ENCODE data around the gene GNAO1.

The GNAO1 gene

DNA sequence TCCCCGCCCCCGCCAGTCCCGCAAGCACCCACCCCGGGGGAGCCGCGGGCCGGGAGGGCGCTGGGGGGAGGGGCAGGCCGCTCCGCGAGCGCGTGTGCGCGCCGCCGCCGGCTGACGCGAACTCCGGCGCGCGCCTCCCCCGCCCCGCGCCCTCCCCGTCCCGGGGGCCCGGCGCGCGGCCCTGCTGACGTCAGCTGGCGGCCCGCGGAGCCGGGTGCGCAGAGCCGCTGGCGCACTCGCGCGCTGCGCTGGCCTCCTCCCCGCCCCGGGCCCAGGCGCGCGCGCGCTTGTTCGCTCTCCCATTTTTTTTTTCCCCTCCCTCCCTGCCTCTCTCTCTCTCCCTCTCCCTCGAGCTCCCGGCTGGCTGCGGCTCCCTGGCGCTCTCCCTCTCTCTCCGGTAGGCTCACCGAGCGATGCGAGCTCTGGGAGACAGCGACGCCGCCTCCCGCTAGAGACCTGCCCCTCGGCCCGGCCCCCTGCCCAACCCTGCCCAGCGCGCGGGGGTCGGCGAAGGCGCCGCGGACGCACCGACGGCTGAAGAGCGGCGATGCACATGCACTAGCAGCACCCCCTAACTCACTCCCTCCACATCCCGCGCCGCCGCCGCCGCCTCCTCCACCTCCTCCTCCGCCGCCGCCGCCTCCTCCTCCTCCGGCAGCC lies at the start of gene GNAO1:
TSS of gene GNAO1 (plus strand) at position 334 of the 660 bp plus-strand sequence. CDS start 747 bp downstream, outside the sequence.
- Mint-ChIP-seq H3K9me3 (no peaks in the 10 kb centered on the region), H3K27me3 (peaks cover 83% of the 10 kb centered on the region), H3K27ac (no peak within 1 kb of the TSS), H3K4me1 (ENCODE audit: low read depth) (peaks cover 30% of the 10 kb centered on the region), H3K4me3 (peak within 1 kb of the TSS; percentile 76), H3K36me3 (ENCODE audit: low read depth) (no peaks in the 10 kb centered on the region)
- intact Hi-C loops (cut with micrococcal nuclease): loop anchor here (5.0 kb wide), 1 partner anchor 144 kb away; no protein-coding TSS in a partner anchor

DNA sequence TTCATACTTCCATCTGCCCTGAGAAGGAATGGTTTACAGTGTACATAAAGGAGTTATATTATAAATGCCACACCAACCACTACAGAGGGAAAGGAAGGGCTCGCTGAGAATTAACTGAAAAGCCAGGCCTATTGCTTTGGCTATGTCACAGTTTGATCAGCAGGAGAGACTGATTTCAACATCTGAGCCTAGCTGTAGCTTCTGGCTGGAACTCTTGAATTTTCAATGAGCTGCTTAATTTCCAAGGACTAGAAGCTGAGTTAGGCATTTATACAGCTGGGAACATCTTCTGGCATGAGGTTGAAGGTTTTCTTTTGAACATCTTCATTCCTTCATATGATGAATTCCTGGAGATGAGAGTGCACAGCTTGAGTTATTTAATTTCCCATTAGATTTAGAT lies 47.6 kb upstream of the GNAO1 start:
- Mint-ChIP-seq H3K4me1 (ENCODE audit: low read depth) (no peaks in the 10 kb centered on the region), H3K9me3 (no peaks in the 10 kb centered on the region), H3K36me3 (ENCODE audit: low read depth) (no peaks in the 10 kb centered on the region), H3K27ac (no peak overlapping the region), H3K4me3 (no peak overlapping the region), H3K27me3 (peaks cover 10% of the 10 kb centered on the region)
- intact Hi-C loops (cut with micrococcal nuclease): no loop called here

DNA sequence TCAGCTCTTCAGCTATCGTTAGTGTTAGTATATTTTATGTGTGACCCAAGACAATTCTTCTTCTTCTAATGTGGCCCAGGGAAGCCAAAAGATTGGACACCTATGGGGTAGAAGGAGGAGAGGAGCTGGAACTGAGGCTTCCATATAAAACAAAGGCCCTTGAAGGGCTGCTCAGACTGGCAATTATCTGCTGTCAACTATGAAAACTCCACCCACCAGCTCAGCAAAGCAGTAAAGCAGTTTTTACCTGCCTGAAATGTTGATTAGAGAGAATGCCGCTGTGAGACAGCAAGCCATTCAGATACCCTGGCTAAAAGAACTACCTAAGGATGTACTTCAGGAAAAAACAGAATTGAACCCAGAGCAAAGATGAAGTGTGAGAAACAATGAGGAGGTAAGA lies 45.9 kb upstream of the GNAO1 start:
- no peaks in the 10 kb centered on the region for H3K4me1 Mint-ChIP-seq (ENCODE audit: low read depth)
- H3K9me3 Mint-ChIP-seq: no peaks in the 10 kb centered on the region
- H3K27ac Mint-ChIP-seq: no peak overlapping the region
- peaks cover 14% of the 10 kb centered on the region for H3K27me3 Mint-ChIP-seq
- intact Hi-C loops (cut with micrococcal nuclease): no loop called here
- no peak overlapping the region for H3K4me3 Mint-ChIP-seq
- H3K36me3 Mint-ChIP-seq (ENCODE audit: low read depth): no peaks in the 10 kb centered on the region

DNA sequence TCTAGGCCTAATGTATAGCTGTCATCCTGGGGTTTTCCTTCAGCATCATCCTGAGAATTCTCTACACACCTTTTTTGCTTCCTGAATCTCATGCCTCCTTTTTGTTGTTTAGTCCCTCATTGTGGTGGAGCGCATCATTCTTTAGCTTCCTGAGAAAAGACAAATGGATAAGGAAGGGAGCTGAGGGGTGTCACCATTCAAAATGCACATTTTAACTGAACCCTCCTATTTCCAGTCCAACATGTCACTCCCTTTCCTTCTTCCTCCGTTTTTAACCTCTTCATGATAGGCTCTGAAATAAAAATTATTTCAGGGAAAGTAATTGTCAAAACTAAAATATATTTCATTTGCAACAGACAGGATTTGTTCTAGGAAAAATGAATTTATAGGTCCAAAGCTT lies 39.7 kb upstream of the GNAO1 start:
- H3K27ac Mint-ChIP-seq: no peak overlapping the region
- intact Hi-C loops (cut with micrococcal nuclease): no loop called here
- H3K27me3 Mint-ChIP-seq: peaks cover 20% of the 10 kb centered on the region
- H3K4me3 Mint-ChIP-seq: no peak overlapping the region
- no peaks in the 10 kb centered on the region for H3K4me1 Mint-ChIP-seq (ENCODE audit: low read depth)
- no peaks in the 10 kb centered on the region for H3K9me3 Mint-ChIP-seq
- no peaks in the 10 kb centered on the region for H3K36me3 Mint-ChIP-seq (ENCODE audit: low read depth)

DNA sequence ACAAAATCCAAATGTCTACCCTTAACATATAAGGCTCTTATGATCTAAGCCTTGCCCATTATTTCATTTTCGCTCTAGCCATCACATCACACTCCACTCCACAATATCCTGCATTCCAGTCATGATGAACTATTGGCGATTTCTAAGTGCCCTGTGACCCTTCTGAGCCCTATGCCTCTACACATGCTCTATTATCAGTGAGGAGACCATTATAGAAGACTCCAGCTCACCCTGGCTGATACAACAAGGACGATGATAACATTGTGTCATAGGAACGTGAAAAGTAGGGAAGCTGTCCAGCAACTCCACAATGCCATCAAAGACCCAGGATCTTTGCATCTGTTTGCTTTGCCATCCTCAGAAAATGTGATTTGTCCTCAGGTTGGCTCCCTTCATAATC lies 29.6 kb upstream of the GNAO1 start:
- H3K4me1 Mint-ChIP-seq (ENCODE audit: low read depth): no peaks in the 10 kb centered on the region
- no peak overlapping the region for H3K4me3 Mint-ChIP-seq
- peaks cover 2% of the 10 kb centered on the region for H3K27me3 Mint-ChIP-seq
- intact Hi-C loops (cut with micrococcal nuclease): no loop called here
- no peaks in the 10 kb centered on the region for H3K36me3 Mint-ChIP-seq (ENCODE audit: low read depth)
- H3K9me3 Mint-ChIP-seq: no peaks in the 10 kb centered on the region
- no peak overlapping the region for H3K27ac Mint-ChIP-seq

DNA sequence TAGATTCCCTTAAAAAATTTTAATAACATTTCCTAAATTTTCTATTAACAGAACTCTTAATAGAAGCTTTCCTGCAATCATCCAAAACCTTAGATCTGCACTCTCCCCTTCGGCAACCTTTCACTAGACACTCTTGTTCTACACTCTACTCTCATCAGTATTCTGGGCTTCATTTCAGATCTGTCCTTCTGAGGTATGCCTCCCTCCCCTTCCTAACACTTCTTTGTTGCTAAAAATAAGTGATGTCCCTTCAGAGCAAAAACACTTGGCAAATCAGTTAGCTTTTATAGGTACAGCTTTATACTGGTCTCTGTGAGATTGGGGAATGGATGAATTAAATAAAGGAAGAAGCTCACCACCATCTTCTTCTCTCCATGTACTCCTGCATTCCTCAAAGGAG lies 28.2 kb upstream of the GNAO1 start:
- Mint-ChIP-seq H3K36me3 (ENCODE audit: low read depth) (no peaks in the 10 kb centered on the region), H3K4me3 (no peak overlapping the region), H3K27me3 (peaks cover 10% of the 10 kb centered on the region), H3K4me1 (ENCODE audit: low read depth) (no peaks in the 10 kb centered on the region), H3K9me3 (no peaks in the 10 kb centered on the region), H3K27ac (no peak overlapping the region)
- intact Hi-C loops (cut with micrococcal nuclease): no loop called here

DNA sequence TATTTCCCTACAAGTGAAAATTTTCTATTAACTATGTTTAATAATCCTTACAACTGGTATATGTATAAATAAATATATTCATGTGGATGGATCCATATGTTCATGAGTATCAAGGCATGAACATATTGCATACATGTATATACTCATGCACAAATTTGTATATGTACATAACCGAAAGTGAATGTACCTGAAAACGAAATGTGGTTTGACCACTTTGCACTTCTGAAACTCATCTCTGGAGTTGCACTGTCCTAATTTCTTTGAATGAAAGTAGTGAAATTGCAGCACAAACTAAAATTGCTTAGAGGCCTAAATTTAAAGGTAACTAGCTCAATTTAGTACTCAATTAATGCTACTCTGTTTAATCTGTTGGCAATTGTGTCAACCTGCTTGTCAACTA lies 27.4 kb upstream of the GNAO1 start:
- no peaks in the 10 kb centered on the region for H3K4me1 Mint-ChIP-seq (ENCODE audit: low read depth)
- no peak overlapping the region for H3K27ac Mint-ChIP-seq
- peaks cover 10% of the 10 kb centered on the region for H3K27me3 Mint-ChIP-seq
- no peaks in the 10 kb centered on the region for H3K9me3 Mint-ChIP-seq
- intact Hi-C loops (cut with micrococcal nuclease): no loop called here
- H3K4me3 Mint-ChIP-seq: no peak overlapping the region
- H3K36me3 Mint-ChIP-seq (ENCODE audit: low read depth): no peaks in the 10 kb centered on the region

DNA sequence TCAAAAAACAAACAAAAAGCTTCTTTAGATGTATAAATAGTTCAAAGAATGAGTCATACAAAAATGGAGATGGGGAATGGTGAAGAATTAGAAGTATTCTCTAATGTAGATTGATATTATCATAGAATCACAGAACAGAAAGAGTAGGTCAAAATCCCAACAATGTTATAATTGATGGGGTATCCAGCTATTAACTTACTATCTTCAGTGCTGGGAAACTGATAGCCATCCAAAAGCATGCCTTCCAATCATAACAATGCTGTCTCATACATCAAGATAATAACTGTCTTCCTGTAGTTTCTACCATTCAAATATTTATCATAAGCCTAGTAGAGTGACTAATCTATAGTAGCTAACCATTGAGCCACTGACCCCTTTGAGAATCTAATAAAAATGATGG lies 26.7 kb upstream of the GNAO1 start:
- Mint-ChIP-seq H3K4me1 (ENCODE audit: low read depth) (no peaks in the 10 kb centered on the region), H3K9me3 (no peaks in the 10 kb centered on the region), H3K36me3 (ENCODE audit: low read depth) (no peaks in the 10 kb centered on the region), H3K27me3 (peaks cover 10% of the 10 kb centered on the region), H3K27ac (no peak overlapping the region), H3K4me3 (no peak overlapping the region)
- intact Hi-C loops (cut with micrococcal nuclease): no loop called here

DNA sequence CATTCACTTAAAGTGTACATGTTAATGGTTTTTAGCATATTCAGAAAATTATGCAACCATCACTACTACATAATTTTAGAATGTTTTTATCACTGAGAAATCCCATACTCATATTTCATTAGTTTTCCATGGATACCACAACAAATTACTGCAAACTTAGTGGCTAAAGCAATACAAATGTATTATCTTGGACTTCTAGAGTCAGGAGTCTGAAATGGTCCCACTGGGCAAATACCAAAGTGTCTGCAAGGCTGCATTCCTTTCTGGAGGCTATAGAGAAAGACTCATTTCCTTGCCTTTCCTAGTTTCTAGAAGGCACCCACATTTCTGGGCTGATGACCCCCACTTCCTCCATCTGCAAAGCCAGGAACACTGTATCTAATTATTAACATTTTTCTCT lies 16.9 kb upstream of the GNAO1 start:
- peaks cover 17% of the 10 kb centered on the region for H3K27me3 Mint-ChIP-seq
- H3K9me3 Mint-ChIP-seq: no peaks in the 10 kb centered on the region
- H3K27ac Mint-ChIP-seq: no peak overlapping the region
- no peaks in the 10 kb centered on the region for H3K4me1 Mint-ChIP-seq (ENCODE audit: low read depth)
- intact Hi-C loops (cut with micrococcal nuclease): no loop called here
- H3K4me3 Mint-ChIP-seq: no peak overlapping the region
- H3K36me3 Mint-ChIP-seq (ENCODE audit: low read depth): no peaks in the 10 kb centered on the region

DNA sequence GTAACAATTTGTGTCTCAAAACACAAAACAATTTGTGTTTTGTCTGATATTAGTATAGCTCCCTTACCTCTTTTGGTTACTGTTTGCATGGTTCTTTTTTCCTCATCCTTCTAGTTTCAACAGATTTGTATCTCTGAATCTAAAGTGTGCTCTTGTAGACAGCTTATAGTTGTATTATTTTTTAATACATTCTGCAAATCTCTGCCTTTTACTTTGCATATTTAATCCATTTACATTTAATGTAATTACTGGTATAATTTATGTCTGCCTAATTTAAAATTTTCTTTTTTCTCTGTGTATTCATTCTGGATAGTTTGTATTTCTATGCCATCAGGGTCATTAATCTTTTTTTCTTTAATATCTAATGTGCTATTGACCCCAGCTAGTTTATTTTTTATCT lies 9.9 kb upstream of the GNAO1 start:
- no peak overlapping the region for H3K27ac Mint-ChIP-seq
- peaks cover 5% of the 10 kb centered on the region for H3K4me1 Mint-ChIP-seq (ENCODE audit: low read depth)
- peaks cover 9% of the 10 kb centered on the region for H3K9me3 Mint-ChIP-seq
- H3K27me3 Mint-ChIP-seq: peaks cover 22% of the 10 kb centered on the region
- H3K36me3 Mint-ChIP-seq (ENCODE audit: low read depth): no peaks in the 10 kb centered on the region
- H3K4me3 Mint-ChIP-seq: no peak overlapping the region
- intact Hi-C loops (cut with micrococcal nuclease): no loop called here

DNA sequence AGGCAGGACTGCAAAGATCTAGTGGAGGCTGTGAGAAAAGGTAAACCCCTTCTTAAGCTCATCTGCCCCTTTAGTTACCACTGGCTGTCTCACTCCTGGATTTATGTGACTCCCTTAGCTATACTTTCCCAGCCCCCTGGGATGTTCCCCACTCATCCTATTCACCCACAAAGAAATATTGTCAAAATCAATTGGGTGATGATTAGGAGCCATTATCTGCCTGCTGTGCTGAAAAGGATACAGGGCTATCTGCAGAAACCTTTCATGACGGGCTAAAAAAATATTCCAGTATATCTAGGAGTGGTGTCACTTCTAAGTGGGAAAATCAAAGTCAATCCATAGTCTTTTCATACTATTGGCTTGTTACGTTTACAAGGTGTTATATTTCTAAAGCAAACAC lies 8.0 kb upstream of the GNAO1 start:
- H3K27me3 Mint-ChIP-seq: peaks cover 34% of the 10 kb centered on the region

DNA sequence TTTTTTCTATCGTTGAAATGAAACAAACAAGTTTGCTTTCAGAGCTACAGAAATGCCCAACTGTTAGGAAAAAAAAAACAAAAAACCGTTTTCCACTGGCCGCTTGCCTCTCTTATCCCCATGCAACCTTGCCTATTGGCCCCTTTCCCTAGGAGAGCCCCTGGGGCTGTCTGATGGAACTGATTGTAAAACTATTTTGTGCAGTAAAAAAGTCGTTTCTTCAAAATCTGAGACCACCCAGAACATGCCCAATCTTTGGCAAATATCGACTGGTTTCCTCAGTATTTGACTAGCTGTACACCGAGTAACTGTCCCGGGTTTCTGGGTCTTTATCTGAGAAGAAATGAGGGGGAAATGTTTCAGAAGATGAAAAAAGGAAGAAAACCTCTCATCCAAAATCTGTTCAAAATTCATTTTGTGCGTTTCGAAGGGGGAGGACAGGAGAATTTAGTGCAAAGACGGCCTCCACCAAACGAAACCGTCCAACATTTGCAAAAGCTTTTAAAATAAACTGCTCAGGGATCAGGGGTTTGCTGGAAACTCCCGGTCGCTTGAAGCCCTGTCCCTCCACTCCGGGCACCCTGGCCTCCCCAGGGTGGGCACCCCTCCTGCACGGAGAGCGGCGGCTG lies 1.1 kb upstream of the GNAO1 start:
- Mint-ChIP-seq H3K27ac (no peak overlapping the region), H3K4me3 (peak overlapping the region; percentile 62), H3K27me3 (peaks cover 82% of the 10 kb centered on the region), H3K36me3 (ENCODE audit: low read depth) (no peaks in the 10 kb centered on the region), H3K4me1 (ENCODE audit: low read depth) (peaks cover 30% of the 10 kb centered on the region), H3K9me3 (no peaks in the 10 kb centered on the region)
- intact Hi-C loops (cut with micrococcal nuclease): loop anchor here (5.0 kb wide), 1 partner anchor 143 kb away; no protein-coding TSS in a partner anchor

More for the DNA sequence above, 8.0 kb upstream of the GNAO1 start:
- no peak overlapping the region for H3K27ac Mint-ChIP-seq
- H3K4me1 Mint-ChIP-seq (ENCODE audit: low read depth): peaks cover 5% of the 10 kb centered on the region
- peaks cover 9% of the 10 kb centered on the region for H3K9me3 Mint-ChIP-seq
- H3K36me3 Mint-ChIP-seq (ENCODE audit: low read depth): no peaks in the 10 kb centered on the region
- intact Hi-C loops (cut with micrococcal nuclease): no loop called here
- no peak overlapping the region for H3K4me3 Mint-ChIP-seq

DNA sequence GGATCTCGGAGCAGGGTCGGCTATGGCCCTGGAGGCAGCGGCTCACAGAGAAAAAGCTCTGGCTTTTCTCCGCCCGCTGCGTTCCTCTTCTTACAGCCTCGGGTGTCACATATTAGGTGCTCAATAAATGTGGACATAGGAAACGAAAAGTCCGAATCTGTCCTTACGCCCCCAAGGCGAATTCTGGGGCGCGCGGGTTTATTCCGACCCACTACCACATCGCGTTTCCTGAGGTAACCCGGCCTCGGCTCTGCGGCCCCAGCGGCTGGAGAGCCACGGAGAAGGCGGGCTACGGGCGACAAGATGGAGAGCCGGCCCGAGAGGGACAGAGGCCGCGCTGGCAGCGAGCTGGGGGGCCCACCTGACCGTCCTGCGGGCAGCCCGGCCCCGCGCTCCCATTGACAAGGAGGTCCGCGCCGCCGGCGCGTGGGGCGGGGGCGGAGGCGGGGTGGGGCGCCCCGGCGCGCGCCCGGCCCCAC lies 573 bp upstream of the GNAO1 start:
- Mint-ChIP-seq H3K9me3 (no peaks in the 10 kb centered on the region), H3K4me1 (ENCODE audit: low read depth) (peaks cover 30% of the 10 kb centered on the region), H3K36me3 (ENCODE audit: low read depth) (no peaks in the 10 kb centered on the region), H3K27me3 (peaks cover 82% of the 10 kb centered on the region), H3K27ac (no peak overlapping the region), H3K4me3 (peak overlapping the region; percentile 62)
- intact Hi-C loops (cut with micrococcal nuclease): loop anchor here (5.0 kb wide), 1 partner anchor 143 kb away; no protein-coding TSS in a partner anchor

DNA sequence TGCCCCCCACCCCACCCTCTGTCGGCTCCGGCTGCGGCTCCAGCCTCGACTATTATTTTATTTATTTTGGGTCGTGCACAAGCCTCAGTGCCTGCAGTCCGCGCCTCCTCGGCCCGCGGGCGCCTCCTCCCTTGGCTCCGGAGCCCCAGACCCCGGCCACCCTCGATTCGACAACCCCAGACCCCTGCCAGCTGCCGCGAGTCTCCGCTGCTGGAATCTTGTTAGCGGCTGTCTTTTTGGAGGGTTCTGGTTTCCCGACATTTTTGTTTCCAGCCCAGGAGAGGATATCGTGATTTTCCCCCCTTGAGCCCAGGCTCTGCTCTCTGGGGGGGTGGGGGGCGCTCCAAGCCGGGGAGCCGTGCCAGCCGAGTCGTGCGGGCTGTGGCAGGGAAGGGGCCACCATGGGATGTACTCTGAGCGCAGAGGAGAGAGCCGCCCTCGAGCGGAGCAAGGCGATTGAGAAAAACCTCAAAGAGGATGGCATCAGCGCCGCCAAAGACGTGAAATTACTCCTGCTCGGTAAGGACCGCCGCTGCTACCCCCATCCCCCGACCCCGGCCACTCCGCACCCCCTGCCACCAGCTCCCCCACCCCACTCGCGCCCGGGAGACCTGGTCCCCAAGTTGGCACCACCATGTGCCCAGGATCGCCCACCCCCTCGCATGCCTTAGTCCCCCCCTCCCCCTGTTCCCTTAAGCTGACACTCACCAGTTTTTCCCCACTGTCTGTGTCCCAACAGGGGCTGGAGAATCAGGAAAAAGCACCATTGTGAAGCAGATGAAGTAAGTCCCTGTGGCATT lies 746 bp downstream of the GNAO1 start:
- intact Hi-C loops (cut with micrococcal nuclease): loop anchor here (5.0 kb wide), 1 partner anchor 145 kb away; no protein-coding TSS in a partner anchor
- Mint-ChIP-seq H3K4me3 (peak overlapping the region; percentile 45), H3K27me3 (peaks cover 86% of the 10 kb centered on the region), H3K4me1 (ENCODE audit: low read depth) (peaks cover 30% of the 10 kb centered on the region), H3K36me3 (ENCODE audit: low read depth) (no peaks in the 10 kb centered on the region), H3K27ac (no peak overlapping the region), H3K9me3 (no peaks in the 10 kb centered on the region)

Data from dendritic cell treated with granulocyte-macrophage colony-stimulating factor and Interleukin-4, amounts not matched to agents 40 ng/mL and 50 ng/mL, for 4 days (primary cell).